SK-N-SH (cell line): Measurements from ENCODE around the gene RPS27L. TPM values are rescaled to one million over a fixed set of nuclear protein-coding genes. Genes with fewer than 3 reads are reported as not detected.

Experiments used
- CTCF ChIA-PET: fragments of 300-600, 350-600 bp; formaldehyde crosslinking; extraction: SDS; loops from one replicate; lab custom pipeline; 2021; lab: Yijun Ruan, JAX
- POLR2A ChIA-PET: fragments of 350-600 bp; sonication (Branson Sonifier 250); formaldehyde crosslinking; extraction: SDS; loops from one replicate; lab custom pipeline; 2020; ENCODE audit warnings: antibody characterized with exemption, inconsistent platforms; lab: Yijun Ruan, JAX
- DNase-seq: peaks from one replicate; pipeline ENCODE4 v3.0.0; 2012
- H2AFZ ChIP-seq: fragments of 200-600 bp; sonication (generic); 2 replicates; pipeline ENCODE4 v1.8.1; 2016; ENCODE audit warnings: antibody characterized with exemption, mild to moderate bottlenecking, low read depth
- H3F3A ChIP-seq: fragments of 200-600 bp; sonication (generic); replicated peaks from 2 replicates; pipeline ENCODE3; 2016; ENCODE audit warnings: antibody characterized with exemption, mild to moderate bottlenecking; ENCODE audit not compliant: insufficient read depth
- H3K27ac ChIP-seq, 2 experiments: fragments of 200-500 bp in 1 of 2; fragments of 200-600 bp in 1 of 2; sonication (Bioruptor generic) in 1 of 2; sonication (generic), shearing (Covaris generic) in 1 of 2; 2 replicates each; pipeline versions ENCODE4 v1.5.1 to v1.6.1; 2014 to 2016; ENCODE audit warnings: low read depth in 2 of 2, inconsistent platforms in 1 of 2, low read length in 1 of 2, mild to moderate bottlenecking in 1 of 2, mixed read lengths in 1 of 2
- H3K27me3 ChIP-seq: fragments of 200-600 bp; sonication (generic), shearing (Covaris generic); 2 replicates; pipeline ENCODE4 v1.6.1; 2016; ENCODE audit warnings: mixed run types; ENCODE audit not compliant: insufficient read depth
- H3K36me3 ChIP-seq, 2 experiments: fragments of 200-500 bp in 1 of 2; fragments of 200-600 bp in 1 of 2; sonication (Bioruptor generic) in 1 of 2; sonication (generic) in 1 of 2; replicated peaks in 1 of 2; 2 replicates each; pipeline versions ENCODE3 to v1.5.1; 2014 to 2016; ENCODE audit warnings: low read length in 1 of 2, mild to moderate bottlenecking in 1 of 2; ENCODE audit not compliant: insufficient read depth in 2 of 2, control insufficient read depth in 1 of 2
- H3K4me1 ChIP-seq, 2 experiments: fragments of 200-500 bp in 1 of 2; fragments of 200-600 bp in 1 of 2; sonication (Bioruptor generic) in 1 of 2; sonication (generic), shearing (Covaris generic) in 1 of 2; 2 replicates each; pipeline versions ENCODE4 v1.5.1 to v1.6.1; 2014 to 2016; ENCODE audit warnings: low read depth in 1 of 2, low read length in 1 of 2, mixed run types in 1 of 2; ENCODE audit not compliant: insufficient read depth in 2 of 2, control insufficient read depth in 1 of 2
- H3K4me2 ChIP-seq: fragments of 200-600 bp; sonication (generic), shearing (Covaris generic); 2 replicates; pipeline ENCODE4 v1.6.1; 2017; ENCODE audit warnings: mixed run types
- H3K4me3 ChIP-seq, 2 experiments: fragments of 200-500 bp in 1 of 2; fragments of 200-600 bp in 1 of 2; sonication (Bioruptor generic) in 1 of 2; sonication (generic), shearing (Covaris generic) in 1 of 2; 2 replicates each; pipeline versions ENCODE4 v1.5.1 to v1.8.1; 2014 to 2016; ENCODE audit warnings: low read depth in 2 of 2, inconsistent platforms in 1 of 2, low read length in 1 of 2, mild to moderate bottlenecking in 1 of 2, mixed read lengths in 1 of 2, moderate library complexity in 1 of 2
- H3K79me2 ChIP-seq: fragments of 200-600 bp; sonication (generic); 2 replicates; pipeline ENCODE4 v1.8.1; 2017; ENCODE audit warnings: mild to moderate bottlenecking; ENCODE audit not compliant: insufficient read depth
- H3K9ac ChIP-seq: fragments of 200-600 bp; sonication (generic); 2 replicates; pipeline ENCODE4 v1.6.1; 2017; ENCODE audit warnings: mixed run types
- H3K9me2 ChIP-seq: fragments of 200-600 bp; sonication (generic); 2 replicates; pipeline ENCODE4 v1.6.1; 2017; ENCODE audit warnings: mixed run types
- H3K9me3 ChIP-seq: fragments of 200-600 bp; sonication (generic); 2 replicates; pipeline ENCODE4 v1.6.1; 2017; ENCODE audit warnings: mixed run types, mild to moderate bottlenecking, moderate library complexity
- H4K20me1 ChIP-seq: fragments of 200-600 bp; sonication (generic); 2 replicates; pipeline ENCODE4 v1.6.1; 2017; ENCODE audit warnings: mild to moderate bottlenecking, mixed run types; ENCODE audit not compliant: insufficient read depth
- ELF1 ChIP-seq: IDR thresholded peaks from 2 replicates; pipeline ENCODE4 v1.4.0; 2012
- EP300 ChIP-seq, 2 experiments: IDR thresholded peaks; 2 replicates each; pipeline versions ENCODE4 v1.4.0 to v1.6.1; 2012; ENCODE audit warnings: borderline replicate concordance in 1 of 2, low read depth in 1 of 2, low read length in 1 of 2
- FOSL2 ChIP-seq: IDR thresholded peaks from 2 replicates; pipeline ENCODE4 v1.4.0; 2012; ENCODE audit warnings: low read depth, mild to moderate bottlenecking, moderate library complexity, borderline replicate concordance
- FOXM1 ChIP-seq: IDR thresholded peaks from 2 replicates; pipeline ENCODE4 v1.4.0; 2012; ENCODE audit warnings: low read depth, mild to moderate bottlenecking
- GABPA ChIP-seq: IDR thresholded peaks from 2 replicates; pipeline ENCODE4 v1.4.0; 2012; ENCODE audit warnings: low read depth, mild to moderate bottlenecking
- JUND ChIP-seq: IDR thresholded peaks from 2 replicates; pipeline ENCODE4 v1.4.0; 2012
- MEF2A ChIP-seq: IDR thresholded peaks from 2 replicates; pipeline ENCODE4 v1.4.0; 2012; ENCODE audit warnings: low read depth, borderline replicate concordance
- MXI1 ChIP-seq: IDR thresholded peaks from 2 replicates; pipeline ENCODE4 v1.6.1; 2012; ENCODE audit warnings: mild to moderate bottlenecking, low read depth, low read length, improper control_type of control experiment
- NRF1 ChIP-seq: IDR thresholded peaks from 2 replicates; pipeline ENCODE4 v1.6.1; 2012; ENCODE audit warnings: low read depth, mild to moderate bottlenecking, low read length
- RAD21 ChIP-seq: IDR thresholded peaks from 2 replicates; pipeline ENCODE4 v1.6.1; 2012; ENCODE audit warnings: mild to moderate bottlenecking, low read length
- RFX5 ChIP-seq: IDR thresholded peaks from 2 replicates; pipeline ENCODE4 v1.6.1; 2012; ENCODE audit warnings: mild to moderate bottlenecking, improper control_type of control experiment, low read length
- RXRA ChIP-seq: IDR thresholded peaks from 2 replicates; pipeline ENCODE4 v1.4.0; 2012; ENCODE audit warnings: low read depth, mild to moderate bottlenecking, borderline replicate concordance
- TAF1 ChIP-seq: IDR thresholded peaks from 2 replicates; pipeline ENCODE4 v1.6.1; 2012; ENCODE audit warnings: low read depth, mild to moderate bottlenecking, low read length, moderate library complexity, borderline replicate concordance
- TEAD4 ChIP-seq: IDR thresholded peaks from 2 replicates; pipeline ENCODE4 v1.4.0; 2012; ENCODE audit warnings: mild to moderate bottlenecking, borderline replicate concordance; ENCODE audit not compliant: insufficient read depth
- YY1 ChIP-seq: IDR thresholded peaks from 2 replicates; pipeline ENCODE4 v1.4.0; 2012; ENCODE audit warnings: low read depth, mild to moderate bottlenecking
- WGBS: methylation state at CpG from one replicate; pipeline ENCODE4 v1.1.6; 2017; ENCODE audit warnings: low lambda C conversion rate; 5-methylcytosine and 5-hydroxymethylcytosine counted together
- polyA plus RNA-seq, 3 experiments: library from polyadenylated mRNA; depleted of rRNA; stranded (reverse); fragments of >200 nt; gene quantifications; 2 replicates each; pipeline ENCODE4 v1.2.3, GENCODE V29; 2012
- TF ChIP-seq, protein P1 (sequence below): fragments of 150-350 bp; IDR thresholded peaks from 2 replicates; pipeline ENCODE4 v1.6.1; 2016; ENCODE audit warnings: mild to moderate bottlenecking, low read depth, low read length
- TF ChIP-seq, protein P2 (sequence below): IDR thresholded peaks from 2 replicates; pipeline ENCODE4 v1.4.0; 2012; ENCODE audit warnings: low read depth, borderline replicate concordance

RPS27L gene
- polyA plus RNA-seq, 1 of the 3 experiments (the other 2 are of a cell fraction) = 319 TPM

DNA sequence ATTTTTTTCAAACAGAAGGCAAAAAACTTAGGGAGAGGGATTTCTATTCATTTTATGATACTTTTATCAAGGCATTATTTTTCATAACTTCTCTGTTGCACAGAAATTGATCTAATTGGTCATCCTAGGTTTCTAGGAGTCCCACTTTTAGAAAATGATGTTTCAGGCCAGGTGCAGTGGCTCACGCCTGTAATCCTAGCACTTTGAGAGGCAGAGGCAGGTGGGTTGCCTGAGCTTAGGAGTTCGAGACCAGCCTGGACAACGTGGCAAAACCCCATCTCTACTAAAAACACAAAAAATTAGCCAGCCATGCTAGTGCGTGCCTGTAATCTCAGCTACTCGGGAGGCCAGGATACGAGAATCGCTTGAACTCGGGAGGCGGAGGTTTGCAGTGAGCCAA lies 32.8 kb downstream of the RPS27L start:
- H3K27me3 ChIP-seq = no peaks in the 10 kb centered on the region
- peaks cover 31% of the 10 kb centered on the region for H3F3A ChIP-seq
- no peak overlapping the region for H3K4me2 ChIP-seq
- no peak overlapping the region for H3K27ac ChIP-seq
- CTCF ChIA-PET = no interaction called here
- H2AFZ ChIP-seq = no peak overlapping the region
- H3K4me3 ChIP-seq = no peak overlapping the region
- over 99% methylated on average over 9 of the region's 9 CpGs for WGBS
- H3K9ac ChIP-seq = no peak overlapping the region
- peaks cover 10 to 44% of the 10 kb centered on the region in 2 experiments for H3K36me3 ChIP-seq
- no peaks in the 10 kb centered on the region for H3K9me3 ChIP-seq
- H4K20me1 ChIP-seq = no peaks in the 10 kb centered on the region
- DNase-seq = no peak
- POLR2A ChIA-PET = no interaction called here
- TF ChIP-seq FOXM1 (no peak), MXI1 (no peak), TAF1 (no peak), JUND (no peak), MEF2A (no peak), EP300 (IDR thresholded peaks at IDR 0.05; ENCODE audit: borderline replicate concordance in 1 of 2, low read depth in 1 of 2, low read length in 1 of 2) (no peak), GABPA (no peak), ELF1 (no peak), FOSL2 (no peak), RAD21 (no peak), RXRA (no peak), TEAD4 (no peak), YY1 (no peak), RFX5 (no peak), NRF1 (no peak)
- TF ChIP-seq, protein P1, sequence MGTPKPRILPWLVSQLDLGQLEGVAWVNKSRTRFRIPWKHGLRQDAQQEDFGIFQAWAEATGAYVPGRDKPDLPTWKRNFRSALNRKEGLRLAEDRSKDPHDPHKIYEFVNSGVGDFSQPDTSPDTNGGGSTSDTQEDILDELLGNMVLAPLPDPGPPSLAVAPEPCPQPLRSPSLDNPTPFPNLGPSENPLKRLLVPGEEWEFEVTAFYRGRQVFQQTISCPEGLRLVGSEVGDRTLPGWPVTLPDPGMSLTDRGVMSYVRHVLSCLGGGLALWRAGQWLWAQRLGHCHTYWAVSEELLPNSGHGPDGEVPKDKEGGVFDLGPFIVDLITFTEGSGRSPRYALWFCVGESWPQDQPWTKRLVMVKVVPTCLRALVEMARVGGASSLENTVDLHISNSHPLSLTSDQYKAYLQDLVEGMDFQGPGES = no peak
- TF ChIP-seq, protein P2, sequence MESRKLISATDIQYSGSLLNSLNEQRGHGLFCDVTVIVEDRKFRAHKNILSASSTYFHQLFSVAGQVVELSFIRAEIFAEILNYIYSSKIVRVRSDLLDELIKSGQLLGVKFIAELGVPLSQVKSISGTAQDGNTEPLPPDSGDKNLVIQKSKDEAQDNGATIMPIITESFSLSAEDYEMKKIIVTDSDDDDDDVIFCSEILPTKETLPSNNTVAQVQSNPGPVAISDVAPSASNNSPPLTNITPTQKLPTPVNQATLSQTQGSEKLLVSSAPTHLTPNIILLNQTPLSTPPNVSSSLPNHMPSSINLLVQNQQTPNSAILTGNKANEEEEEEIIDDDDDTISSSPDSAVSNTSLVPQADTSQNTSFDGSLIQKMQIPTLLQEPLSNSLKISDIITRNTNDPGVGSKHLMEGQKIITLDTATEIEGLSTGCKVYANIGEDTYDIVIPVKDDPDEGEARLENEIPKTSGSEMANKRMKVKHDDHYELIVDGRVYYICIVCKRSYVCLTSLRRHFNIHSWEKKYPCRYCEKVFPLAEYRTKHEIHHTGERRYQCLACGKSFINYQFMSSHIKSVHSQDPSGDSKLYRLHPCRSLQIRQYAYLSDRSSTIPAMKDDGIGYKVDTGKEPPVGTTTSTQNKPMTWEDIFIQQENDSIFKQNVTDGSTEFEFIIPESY = no peak
- no peaks in the 10 kb centered on the region for H3K9me2 ChIP-seq
- peaks cover 0 to 3% of the 10 kb centered on the region in 2 experiments; a peak in 2 of 4 replicates for H3K4me1 ChIP-seq
- peaks cover 36% of the 10 kb centered on the region for H3K79me2 ChIP-seq
